Fibroblast of lung (primary cell): ENCODE measurements around the gene WAC. TPM values are rescaled to one million over a fixed set of nuclear protein-coding genes. Genes with fewer than 3 reads are reported as not detected.
A peak's percentile ranks its signal among the peaks of the same experiment; 100 is the strongest.

Experiments used
- DNase-seq, 2 donors: peaks; one replicate each; pipeline versions ENCODE4 v3.0.0 to v3.0.0-alpha.2; 2010; ENCODE audit warnings: low read depth in 2 of 2
- H2AFZ ChIP-seq: 2 replicates; pipeline ENCODE4 v1.5.1; 2012; ENCODE audit warnings: low read length, control low read depth, inconsistent platforms
- H3K27ac ChIP-seq: 2 replicates; pipeline ENCODE4 v1.5.1; 2011; ENCODE audit warnings: low read length, control low read depth; ENCODE audit not compliant: insufficient read depth
- H3K27me3 ChIP-seq: 2 replicates; pipeline ENCODE4 v1.5.1; 2011; ENCODE audit warnings: mild to moderate bottlenecking, low read length; ENCODE audit not compliant: control insufficient read depth, insufficient read depth
- H3K36me3 ChIP-seq: 2 replicates; pipeline ENCODE4 v1.5.1; 2011; ENCODE audit warnings: low read length; ENCODE audit not compliant: control insufficient read depth, insufficient read depth
- H3K4me1 ChIP-seq: 2 replicates; pipeline ENCODE4 v1.5.1; 2011; ENCODE audit warnings: low read length; ENCODE audit not compliant: control insufficient read depth, insufficient read depth; ENCODE audit errors: extremely low read depth
- H3K4me2 ChIP-seq: 2 replicates; pipeline ENCODE4 v1.5.1; 2011; ENCODE audit warnings: low read length, control low read depth; ENCODE audit not compliant: insufficient read depth; ENCODE audit errors: extremely low read depth
- H3K4me3 ChIP-seq, 4 experiments: fragments of 200-600 bp in 1 of 4; sonication (generic) in 1 of 4; replicated peaks in 1 of 4; 2 replicates each; pipeline ENCODE4 v1.5.1; 2011 to 2016; ENCODE audit warnings: low read length in 4 of 4, low read depth in 3 of 4, mild to moderate bottlenecking in 3 of 4, control low read depth in 2 of 4, inconsistent platforms in 1 of 4, mixed read lengths in 1 of 4; ENCODE audit not compliant: insufficient read depth in 1 of 4; ENCODE audit errors: control extremely low read depth in 1 of 4
- H3K79me2 ChIP-seq: 2 replicates; pipeline ENCODE4 v1.5.1; 2012; ENCODE audit warnings: mild to moderate bottlenecking, low read length, inconsistent platforms; ENCODE audit not compliant: control insufficient read depth, insufficient read depth
- H3K9ac ChIP-seq: 2 replicates; pipeline ENCODE4 v1.5.1; 2011; ENCODE audit warnings: mild to moderate bottlenecking, low read length, control low read depth; ENCODE audit not compliant: insufficient read depth
- H3K9me3 ChIP-seq: 2 replicates; pipeline ENCODE4 v1.5.1; 2012; ENCODE audit warnings: low read depth, low read length; ENCODE audit not compliant: control insufficient read depth, insufficient read depth
- H4K20me1 ChIP-seq: 2 replicates; pipeline ENCODE4 v1.5.1; 2011; ENCODE audit warnings: low read length; ENCODE audit not compliant: control insufficient read depth, insufficient read depth; ENCODE audit errors: extremely low read depth
- EZH2 ChIP-seq: IDR thresholded peaks from 2 replicates; pipeline ENCODE4 v1.5.1; 2012; ENCODE audit warnings: low read length, control low read depth, mild to moderate bottlenecking; ENCODE audit errors: missing control alignments
- polyA plus RNA-seq, 2 donors: library from polyadenylated mRNA; depleted of rRNA in 1 of 2; stranded (reverse) in 1 of 2; unstranded in 1 of 2; fragments of >200 nt; gene quantifications; 2 replicates each; pipeline ENCODE4 v1.2.1, GENCODE V29; 2011 to 2012; ENCODE audit warnings: missing spikeins in 1 of 2
- total RNA-seq: library from RNA; depleted of rRNA; stranded (reverse); fragments of >200 nt; gene quantifications from 2 replicates; pipeline ENCODE4 v1.2.1, GENCODE V29; 2014
- TF ChIP-seq, protein P1 (sequence below), 2 donors: IDR thresholded peaks in 1 of 2; conservative IDR thresholded peaks in 1 of 2; 1 replicate in 1 of 2; 2 replicates in 1 of 2; pipeline ENCODE4 v1.5.1; 2011 to 2012; ENCODE audit warnings: low read length in 2 of 2, control low read depth in 1 of 2, inconsistent platforms in 1 of 2, low read depth in 1 of 2, mild to moderate bottlenecking in 1 of 2

Gene WAC
- total and polyA plus RNA-seq, 2 donors (not counting 1 experiment from before 2014, with no cell fraction given): 65.7 to 94.2 TPM

DNA sequence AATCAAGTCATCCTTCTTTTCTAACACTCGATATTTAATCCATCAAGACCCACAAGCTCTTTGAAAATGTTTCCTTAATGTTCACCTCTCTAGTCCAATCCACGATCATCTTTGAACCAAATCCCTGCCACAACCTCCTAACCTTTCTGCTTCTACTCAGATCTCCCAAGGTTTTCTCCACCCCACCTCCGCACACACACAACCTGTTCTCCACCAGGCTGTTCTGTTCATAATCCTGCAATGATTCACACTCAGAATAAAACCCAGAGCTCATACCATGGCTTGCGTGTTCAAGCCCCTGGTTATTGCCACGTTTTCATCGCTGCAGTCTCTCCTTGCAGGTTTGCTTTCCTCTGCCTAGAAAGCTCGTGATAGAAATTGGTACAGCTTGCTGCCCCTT lies 90.6 kb downstream of the WAC start:
- no peaks in the 10 kb centered on the region for H3K36me3 ChIP-seq
- H3K4me1 ChIP-seq: peaks cover 3% of the 10 kb centered on the region
- H3K79me2 ChIP-seq: no peaks in the 10 kb centered on the region
- H3K9me3 ChIP-seq: no peaks in the 10 kb centered on the region
- TF ChIP-seq, protein P1, sequence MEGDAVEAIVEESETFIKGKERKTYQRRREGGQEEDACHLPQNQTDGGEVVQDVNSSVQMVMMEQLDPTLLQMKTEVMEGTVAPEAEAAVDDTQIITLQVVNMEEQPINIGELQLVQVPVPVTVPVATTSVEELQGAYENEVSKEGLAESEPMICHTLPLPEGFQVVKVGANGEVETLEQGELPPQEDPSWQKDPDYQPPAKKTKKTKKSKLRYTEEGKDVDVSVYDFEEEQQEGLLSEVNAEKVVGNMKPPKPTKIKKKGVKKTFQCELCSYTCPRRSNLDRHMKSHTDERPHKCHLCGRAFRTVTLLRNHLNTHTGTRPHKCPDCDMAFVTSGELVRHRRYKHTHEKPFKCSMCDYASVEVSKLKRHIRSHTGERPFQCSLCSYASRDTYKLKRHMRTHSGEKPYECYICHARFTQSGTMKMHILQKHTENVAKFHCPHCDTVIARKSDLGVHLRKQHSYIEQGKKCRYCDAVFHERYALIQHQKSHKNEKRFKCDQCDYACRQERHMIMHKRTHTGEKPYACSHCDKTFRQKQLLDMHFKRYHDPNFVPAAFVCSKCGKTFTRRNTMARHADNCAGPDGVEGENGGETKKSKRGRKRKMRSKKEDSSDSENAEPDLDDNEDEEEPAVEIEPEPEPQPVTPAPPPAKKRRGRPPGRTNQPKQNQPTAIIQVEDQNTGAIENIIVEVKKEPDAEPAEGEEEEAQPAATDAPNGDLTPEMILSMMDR (conservative IDR thresholded peaks at IDR 0.05 in 1 of 2, IDR thresholded peaks at IDR 0.05 in 1 of 2; ENCODE audit: low read depth in 1 of 2, low read length in 2 of 2): no peak
- TF ChIP-seq EZH2: no peak
- H3K4me3 ChIP-seq: no peak overlapping the region
- DNase-seq: no peak
- no peaks in the 10 kb centered on the region for H3K27me3 ChIP-seq
- H3K4me2 ChIP-seq: no peak overlapping the region
- no peak overlapping the region for H2AFZ ChIP-seq
- no peak overlapping the region for H3K9ac ChIP-seq
- no peaks in the 10 kb centered on the region for H4K20me1 ChIP-seq
- H3K27ac ChIP-seq: no peak overlapping the region

DNA sequence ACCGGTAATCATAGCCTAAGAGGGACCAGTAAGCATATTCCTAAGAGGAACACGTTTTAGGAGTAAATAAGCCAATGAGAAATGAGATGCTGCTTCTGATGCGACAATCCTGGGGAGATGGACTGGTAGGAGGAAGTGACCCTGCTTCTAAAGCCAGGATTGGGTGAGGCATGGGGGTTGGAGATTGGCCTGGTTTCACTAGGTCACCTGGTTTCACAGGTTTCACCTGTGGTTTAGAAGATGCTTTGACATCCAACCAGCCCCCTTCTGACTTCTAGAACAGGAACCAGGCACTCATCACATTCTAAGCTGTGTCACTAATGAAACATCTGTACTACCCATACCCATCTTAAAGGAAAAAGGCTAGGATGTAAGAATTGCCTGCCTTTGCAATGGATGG lies 91.4 kb downstream of the WAC start:
- Histone ChIP-seq H3K27me3 (no peaks in the 10 kb centered on the region), H4K20me1 (no peaks in the 10 kb centered on the region), H3K9me3 (no peaks in the 10 kb centered on the region), H3K4me3 (no peak overlapping the region), H3K36me3 (no peaks in the 10 kb centered on the region), H3K9ac (no peak overlapping the region), H3K4me1 (peaks cover 5% of the 10 kb centered on the region), H3K79me2 (no peaks in the 10 kb centered on the region), H3K27ac (no peak overlapping the region), H3K4me2 (no peak overlapping the region), H2AFZ (no peak overlapping the region)
- TF ChIP-seq EZH2: no peak
- TF ChIP-seq, protein P1 (conservative IDR thresholded peaks at IDR 0.05 in 1 of 2, IDR thresholded peaks at IDR 0.05 in 1 of 2; ENCODE audit: low read depth in 1 of 2, low read length in 2 of 2): no peak
- no peak for DNase-seq

GRCh38 chr10:28627102-28627501 lies 94.2 kb downstream of the WAC start:
- TF ChIP-seq EZH2: no peak
- TF ChIP-seq, protein P1 (conservative IDR thresholded peaks at IDR 0.05 in 1 of 2, IDR thresholded peaks at IDR 0.05 in 1 of 2; ENCODE audit: low read depth in 1 of 2, low read length in 2 of 2): no peak
- no peaks in the 10 kb centered on the region for H3K9me3 ChIP-seq
- no peaks in the 10 kb centered on the region for H3K79me2 ChIP-seq
- no peak overlapping the region for H3K27ac ChIP-seq
- peaks cover 5% of the 10 kb centered on the region for H3K4me1 ChIP-seq
- peak in 1 of 2 donors; percentile 60 for DNase-seq
- H3K27me3 ChIP-seq: no peaks in the 10 kb centered on the region
- H3K36me3 ChIP-seq: no peaks in the 10 kb centered on the region
- no peak overlapping the region for H3K4me3 ChIP-seq
- no peak overlapping the region for H3K9ac ChIP-seq
- H2AFZ ChIP-seq: no peak overlapping the region
- no peaks in the 10 kb centered on the region for H4K20me1 ChIP-seq
- H3K4me2 ChIP-seq: no peak overlapping the region
